Measurements from ENCODE around the gene ROBO2.

The ROBO2 gene

GRCh38 chr3:77475507-77475906 lies 435.6 kb downstream of the ROBO2 start:
- TF ChIP-seq CTCF (IDR thresholded peaks at IDR 0.05; ENCODE audit: control insufficient read depth, insufficient read depth, low read depth, low read length, missing control alignments), result no peak
- H3K4me3 ChIP-seq (ENCODE audit: control insufficient read depth, low read depth, low read length), result no peak overlapping the region
- no peak for DNase-seq (ENCODE audit: low read depth)

GRCh38 chr3:77479021-77479420 lies 439.1 kb downstream of the ROBO2 start:
- TF ChIP-seq CTCF (IDR thresholded peaks at IDR 0.05; ENCODE audit: control insufficient read depth, insufficient read depth, low read depth, low read length, missing control alignments), result no peak
- DNase-seq (ENCODE audit: low read depth), result no peak
- H3K4me3 ChIP-seq (ENCODE audit: control insufficient read depth, low read depth, low read length), result no peak overlapping the region

- no peak for TF ChIP-seq CTCF (IDR thresholded peaks at IDR 0.05; ENCODE audit: control insufficient read depth, insufficient read depth, low read depth, low read length, missing control alignments)
- no peak overlapping the region for H3K4me3 ChIP-seq (ENCODE audit: control insufficient read depth, low read depth, low read length)
- no peak for DNase-seq (ENCODE audit: low read depth)
These were observed 449.3 kb downstream of the ROBO2 start for GRCh38 chr3:77489216-77489615.

GRCh38 chr3:77491961-77492360 lies 452.1 kb downstream of the ROBO2 start:
- DNase-seq (ENCODE audit: low read depth), result no peak
- no peak overlapping the region for H3K4me3 ChIP-seq (ENCODE audit: control insufficient read depth, low read depth, low read length)
- TF ChIP-seq CTCF (IDR thresholded peaks at IDR 0.05; ENCODE audit: control insufficient read depth, insufficient read depth, low read depth, low read length, missing control alignments), result no peak

- H3K4me3 ChIP-seq (ENCODE audit: control insufficient read depth, low read depth, low read length), result no peak overlapping the region
- DNase-seq (ENCODE audit: low read depth), result no peak
- no peak for TF ChIP-seq CTCF (IDR thresholded peaks at IDR 0.05; ENCODE audit: control insufficient read depth, insufficient read depth, low read depth, low read length, missing control alignments)
These were observed 460.8 kb downstream of the ROBO2 start for GRCh38 chr3:77500721-77501120.

GRCh38 chr3:77506384-77506783 lies 466.5 kb downstream of the ROBO2 start:
- DNase-seq (ENCODE audit: low read depth), result no peak
- no peak overlapping the region for H3K4me3 ChIP-seq (ENCODE audit: control insufficient read depth, low read depth, low read length)
- TF ChIP-seq CTCF (IDR thresholded peaks at IDR 0.05; ENCODE audit: control insufficient read depth, insufficient read depth, low read depth, low read length, missing control alignments), result peak; percentile 11

GRCh38 chr3:77513542-77513941 lies 473.6 kb downstream of the ROBO2 start:
- peak; percentile 17 for DNase-seq (ENCODE audit: low read depth)

More at GRCh38 chr3:77513542-77513941, 473.6 kb downstream of the ROBO2 start:
- H3K4me3 ChIP-seq (ENCODE audit: control insufficient read depth, low read depth, low read length), result no peak overlapping the region
- no peak for TF ChIP-seq CTCF (IDR thresholded peaks at IDR 0.05; ENCODE audit: control insufficient read depth, insufficient read depth, low read depth, low read length, missing control alignments)
